Muscle of back (tissue), 11 donors: ENCODE measurements around the gene BICD1. TPM values are rescaled to one million over a fixed set of nuclear protein-coding genes. Genes with fewer than 3 reads are reported as not detected.
"Not testable (repeated sequence)": the region's sequence is repeated elsewhere in the genome, so short reads cannot be mapped to it uniquely, and the experiment has no call there.

Experiments
- DNase-seq, 3 donors: peaks; one replicate each; pipeline versions ENCODE4 v3.0.0 to v3.0.0-alpha.2; 2013
- polyA plus RNA-seq, 10 donors: library from polyadenylated mRNA; unstranded; fragments of 120-200 nt; gene quantifications; one replicate each; pipeline ENCODE4 v1.2.1, GENCODE V29; 2013; ENCODE audit not compliant: insufficient read length in 10 of 10

BICD1 gene
- polyA plus RNA-seq, 10 donors = 6.7 to 13.0 (median 10.9) TPM

GRCh38 chr12:32275520-32275919 lies 168.9 kb downstream of the BICD1 start:
- not testable (repeated sequence) for DNase-seq

GRCh38 chr12:32277774-32278173 lies 171.1 kb downstream of the BICD1 start:
- DNase-seq = no peak

GRCh38 chr12:32281098-32281497 lies 174.5 kb downstream of the BICD1 start:
- DNase-seq = no peak

GRCh38 chr12:32284561-32284960 lies 177.9 kb downstream of the BICD1 start:
- DNase-seq = no peak

GRCh38 chr12:32285021-32285420 lies 178.4 kb downstream of the BICD1 start:
- no peak for DNase-seq

GRCh38 chr12:32285489-32285888 lies 178.8 kb downstream of the BICD1 start:
- no peak for DNase-seq

GRCh38 chr12:32290411-32290810 lies 183.8 kb downstream of the BICD1 start:
- DNase-seq = no peak

GRCh38 chr12:32292151-32292550 lies 185.5 kb downstream of the BICD1 start:
- no peak for DNase-seq

- DNase-seq = no peak
These were observed 187.3 kb downstream of the BICD1 start for GRCh38 chr12:32293808-32294419.

- DNase-seq = no peak
These were observed 189.9 kb downstream of the BICD1 start for GRCh38 chr12:32296567-32296966.

- DNase-seq = peak in 2 of 3 donors; percentile 20 to 31
These were observed 192.3 kb downstream of the BICD1 start for GRCh38 chr12:32298917-32299316.

GRCh38 chr12:32301216-32301615 lies 194.6 kb downstream of the BICD1 start:
- DNase-seq = no peak

GRCh38 chr12:32302218-32303173 lies 195.8 kb downstream of the BICD1 start:
- DNase-seq = no peak

GRCh38 chr12:32303174-32303549 lies 196.5 kb downstream of the BICD1 start:
- no peak for DNase-seq

- DNase-seq = peak in 2 of 3 donors; percentile 49 to 64
These were observed 198.5 kb downstream of the BICD1 start for GRCh38 chr12:32305163-32305562.

- no peak for DNase-seq
These were observed 200.7 kb downstream of the BICD1 start for GRCh38 chr12:32307326-32307725.

GRCh38 chr12:32309811-32310736 lies 203.4 kb downstream of the BICD1 start:
- DNase-seq = peak in 1 of 3 donors; percentile 24

- DNase-seq = peak; percentile 34 to 69 (median 39)
These were observed 205.5 kb downstream of the BICD1 start for GRCh38 chr12:32312049-32312670.

GRCh38 chr12:32322354-32322753 lies 215.7 kb downstream of the BICD1 start:
- no peak for DNase-seq

GRCh38 chr12:32331133-32331532 lies 224.5 kb downstream of the BICD1 start:
- no peak for DNase-seq

- peak in 1 of 3 donors; percentile 14 for DNase-seq
These were observed 225.8 kb downstream of the BICD1 start for GRCh38 chr12:32332446-32332845.
